HEK293 (cell line): ENCODE results near the gene C19orf73.
"Not testable (repeated sequence)": the region's sequence is repeated elsewhere in the genome, so short reads cannot be mapped to it uniquely, and the experiment has no call there.

Experiments
- CTCF ChIA-PET: fragments of 350-600 bp; formaldehyde crosslinking; extraction: SDS; loops from one replicate; lab custom pipeline; 2021; ENCODE audit warnings: antibody characterized with exemption; lab: Yijun Ruan, JAX
- POLR2A ChIA-PET: fragments of 300-600 bp; formaldehyde crosslinking; extraction: SDS; loops from one replicate; lab custom pipeline; 2020; ENCODE audit warnings: antibody characterized with exemption, inconsistent platforms; lab: Yijun Ruan, JAX
- H3K27ac ChIP-seq: fragments of 200-500 bp; sonication (Bioruptor generic); 2 replicates; pipeline ENCODE4 v1.5.1; 2014; ENCODE audit warnings: low read depth, low read length, control low read depth, inconsistent platforms; ENCODE audit errors: extremely low read depth
- H3K36me3 ChIP-seq, 2 experiments: fragments of 200-500 bp in 1 of 2; sonication (Bioruptor generic) in 1 of 2; 1 replicate in 1 of 2; 2 replicates in 1 of 2; pipeline ENCODE4 v1.5.1; 2014 to 2017; ENCODE audit warnings: inconsistent platforms in 2 of 2, low read length in 2 of 2; ENCODE audit not compliant: control insufficient read depth in 2 of 2, insufficient read depth in 1 of 2
- H3K4me1 ChIP-seq: fragments of 200-500 bp; sonication (Bioruptor generic); 2 replicates; pipeline ENCODE4 v1.5.1; 2014; ENCODE audit warnings: mild to moderate bottlenecking, low read length, inconsistent platforms; ENCODE audit not compliant: control insufficient read depth, insufficient read depth
- H3K4me3 ChIP-seq: 2 replicates; pipeline ENCODE4 v1.5.1; 2011; ENCODE audit warnings: low read depth, mild to moderate bottlenecking, control low read depth, low read length, moderate library complexity
- H3K9me3 ChIP-seq: fragments of 200-500 bp; sonication (Bioruptor generic); 2 replicates; pipeline ENCODE4 v1.5.1; 2014; ENCODE audit warnings: low read depth, low read length, inconsistent platforms; ENCODE audit not compliant: control insufficient read depth, insufficient read depth
- CTCF ChIP-seq: fragments of 450-650 bp; formaldehyde crosslinking; IDR thresholded peaks from 2 replicates; pipeline ENCODE4 v1.5.1; 2016; ENCODE audit warnings: missing biosample characterization, missing genetic modification characterization
- GLIS2 ChIP-seq: fragments of 450-650 bp; formaldehyde crosslinking; IDR thresholded peaks from 2 replicates; pipeline ENCODE4 v1.5.1; 2016; ENCODE audit warnings: missing biosample characterization, missing genetic modification characterization
- HOXA7 ChIP-seq: sonication (generic); formaldehyde crosslinking; IDR thresholded peaks from 2 replicates; pipeline ENCODE4 v1.8.1; 2022; ENCODE audit warnings: missing genetic modification reagents, borderline replicate concordance
- KLF1 ChIP-seq: fragments of 450-650 bp; formaldehyde crosslinking; IDR thresholded peaks from 2 replicates; pipeline ENCODE4 v1.5.1; 2016; ENCODE audit warnings: missing biosample characterization, missing genetic modification characterization
- KLF8 ChIP-seq: fragments of 450-650 bp; formaldehyde crosslinking; IDR thresholded peaks from 2 replicates; pipeline ENCODE4 v1.5.1; 2016; ENCODE audit warnings: missing biosample characterization, missing genetic modification characterization
- SP2 ChIP-seq: fragments of 450-650 bp; formaldehyde crosslinking; IDR thresholded peaks from 2 replicates; pipeline ENCODE4 v1.5.1; 2016; ENCODE audit warnings: missing biosample characterization, missing genetic modification characterization
- ZBTB10 ChIP-seq: fragments of 450-650 bp; formaldehyde crosslinking; IDR thresholded peaks from 2 replicates; pipeline ENCODE4 v1.5.1; 2016; ENCODE audit warnings: missing biosample characterization, missing genetic modification characterization
- ZEB2 ChIP-seq: fragments of 450-650 bp; formaldehyde crosslinking; IDR thresholded peaks from 2 replicates; pipeline ENCODE4 v1.5.1; 2016; ENCODE audit warnings: missing biosample characterization, missing genetic modification characterization
- ZNF138 ChIP-seq: fragments of 450-650 bp; formaldehyde crosslinking; IDR thresholded peaks from 2 replicates; pipeline ENCODE4 v1.5.1; 2016; ENCODE audit warnings: missing biosample characterization, missing genetic modification characterization, borderline replicate concordance
- ZNF140 ChIP-seq: fragments of 450-650 bp; formaldehyde crosslinking; IDR thresholded peaks from 2 replicates; pipeline ENCODE4 v1.5.1; 2016; ENCODE audit warnings: missing biosample characterization, missing genetic modification characterization
- ZNF157 ChIP-seq: fragments of 450-650 bp; formaldehyde crosslinking; IDR thresholded peaks from 2 replicates; pipeline ENCODE4 v1.5.1; 2016; ENCODE audit warnings: missing biosample characterization, missing genetic modification characterization
- ZNF248 ChIP-seq: fragments of 450-650 bp; formaldehyde crosslinking; IDR thresholded peaks from 2 replicates; pipeline ENCODE4 v1.5.1; 2017; ENCODE audit warnings: missing biosample characterization, missing genetic modification characterization
- ZNF324 ChIP-seq: fragments of 450-650 bp; formaldehyde crosslinking; IDR thresholded peaks from 2 replicates; pipeline ENCODE4 v1.5.1; 2016; ENCODE audit warnings: missing biosample characterization, missing genetic modification characterization
- ZNF391 ChIP-seq: fragments of 450-650 bp; formaldehyde crosslinking; IDR thresholded peaks from 2 replicates; pipeline ENCODE4 v1.5.1; 2016; ENCODE audit warnings: low read depth, missing biosample characterization, missing genetic modification characterization, borderline replicate concordance
- ZNF394 ChIP-seq: fragments of 450-650 bp; formaldehyde crosslinking; IDR thresholded peaks from 2 replicates; pipeline ENCODE4 v1.5.1; 2016; ENCODE audit warnings: missing biosample characterization, missing genetic modification characterization, mild to moderate bottlenecking, moderate library complexity, borderline replicate concordance
- ZNF449 ChIP-seq: fragments of 450-650 bp; formaldehyde crosslinking; IDR thresholded peaks from 2 replicates; pipeline ENCODE4 v1.5.1; 2017; ENCODE audit warnings: missing biosample characterization, mild to moderate bottlenecking, missing genetic modification characterization, moderate library complexity
- ZNF501 ChIP-seq: fragments of 450-650 bp; formaldehyde crosslinking; IDR thresholded peaks from 2 replicates; pipeline ENCODE4 v1.5.1; 2016; ENCODE audit warnings: missing biosample characterization, missing genetic modification characterization
- ZNF654 ChIP-seq: fragments of 450-650 bp; formaldehyde crosslinking; IDR thresholded peaks from 2 replicates; pipeline ENCODE4 v1.5.1; 2016; ENCODE audit warnings: low read depth, missing biosample characterization, missing genetic modification characterization
- ZNF701 ChIP-seq: fragments of 450-650 bp; formaldehyde crosslinking; IDR thresholded peaks from 2 replicates; pipeline ENCODE4 v1.5.1; 2016; ENCODE audit warnings: missing biosample characterization, missing genetic modification characterization
- ZNF785 ChIP-seq: fragments of 450-650 bp; formaldehyde crosslinking; IDR thresholded peaks from 2 replicates; pipeline ENCODE4 v1.5.1; 2016; ENCODE audit warnings: missing biosample characterization, missing genetic modification characterization
- TF ChIP-seq, protein P1 (sequence below): fragments of 450-650 bp; formaldehyde crosslinking; optimal IDR thresholded peaks from 2 replicates; pipeline ENCODE3; 2016; ENCODE audit warnings: missing biosample characterization, mild to moderate bottlenecking, missing genetic modification characterization
- TF ChIP-seq, protein P2 (sequence below): fragments of 450-650 bp; formaldehyde crosslinking; IDR thresholded peaks from 2 replicates; pipeline ENCODE4 v1.5.1; 2016; ENCODE audit warnings: missing biosample characterization, missing genetic modification characterization

C19orf73 gene

GRCh38 chr19:49146408-49146770 lies 27.4 kb upstream of the C19orf73 start:
- H3K4me3 ChIP-seq, H3K36me3 ChIP-seq, H3K4me1 ChIP-seq, H3K9me3 ChIP-seq, H3K27ac ChIP-seq: not testable (repeated sequence)
- TF ChIP-seq, protein P1, sequence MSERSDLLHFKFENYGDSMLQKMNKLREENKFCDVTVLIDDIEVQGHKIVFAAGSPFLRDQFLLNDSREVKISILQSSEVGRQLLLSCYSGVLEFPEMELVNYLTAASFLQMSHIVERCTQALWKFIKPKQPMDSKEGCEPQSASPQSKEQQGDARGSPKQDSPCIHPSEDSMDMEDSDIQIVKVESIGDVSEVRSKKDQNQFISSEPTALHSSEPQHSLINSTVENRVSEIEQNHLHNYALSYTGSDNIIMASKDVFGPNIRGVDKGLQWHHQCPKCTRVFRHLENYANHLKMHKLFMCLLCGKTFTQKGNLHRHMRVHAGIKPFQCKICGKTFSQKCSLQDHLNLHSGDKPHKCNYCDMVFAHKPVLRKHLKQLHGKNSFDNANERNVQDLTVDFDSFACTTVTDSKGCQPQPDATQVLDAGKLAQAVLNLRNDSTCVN (tag by site-specific recombination): peak; percentile 2
- 0 out of 2 replicates have a peak, but pooled peaks have one; percentile 25 for TF ChIP-seq ZNF248 (tag by site-specific recombination)
- TF ChIP-seq ZEB2 (tag by site-specific recombination): 0 out of 2 replicates have a peak, but pooled peaks have one; percentile 6
- POLR2A ChIA-PET: interaction anchor here (0.5 to 1.6 kb wide), 4 partner anchors 18 to 49 kb away, joined by 3 to 5 read pairs (median 4); partner anchors contain the start of gene PPFIA3
- CTCF ChIA-PET: interaction anchor here (0.7 to 6.6 kb wide), 31 partner anchors 9 to 472 kb away, joined by 3 to 70 read pairs (median 5); partner anchors contain the start of genes GYS1, HRC, LIN7B and RUVBL2

DNA sequence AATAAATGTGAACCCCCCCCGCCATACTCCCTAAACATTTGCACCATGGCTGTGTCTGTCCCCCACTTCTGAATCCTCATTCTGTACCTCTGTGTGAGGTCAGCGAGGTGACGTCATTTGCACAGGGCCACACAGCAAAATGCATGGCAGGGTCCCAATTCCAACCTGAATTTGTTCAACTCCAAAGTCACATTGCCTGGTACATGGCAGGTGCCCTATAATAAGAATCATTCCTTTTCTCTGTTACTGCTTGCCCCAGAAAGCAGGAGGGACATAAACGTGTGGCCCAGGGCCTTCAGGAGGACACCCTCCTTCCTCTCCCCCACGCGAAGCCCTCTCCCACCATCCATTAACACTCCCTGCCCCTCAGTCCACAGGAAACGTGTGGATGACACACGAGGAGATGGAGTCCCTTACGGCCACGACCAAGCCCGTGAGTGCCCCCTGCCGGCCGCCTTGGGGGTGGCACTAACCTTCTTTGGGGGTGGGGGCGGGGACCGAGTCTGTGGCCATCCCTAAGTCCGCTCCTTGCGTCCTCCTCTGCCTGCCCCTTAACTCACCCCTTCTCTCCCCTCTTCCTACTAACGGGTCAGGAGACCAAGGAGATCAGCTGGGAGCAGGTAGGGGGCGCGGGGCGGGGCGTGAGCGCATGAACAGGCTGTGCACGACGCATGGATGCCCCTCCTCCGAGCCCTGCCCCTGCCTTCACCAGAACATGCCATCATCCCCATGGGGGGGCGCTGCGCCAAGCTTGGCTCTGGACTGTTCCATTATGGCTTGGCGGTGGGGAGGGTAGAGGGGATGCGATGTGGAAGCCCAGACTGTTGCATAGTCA lies 26.8 kb upstream of the C19orf73 start:
- H3K4me3 ChIP-seq: peak overlapping the region; percentile 34
- CTCF ChIA-PET: interaction anchor here (0.5 to 6.6 kb wide), 35 partner anchors 10 to 472 kb away, joined by 3 to 70 read pairs (median 5); partner anchors contain the start of genes GYS1, HRC, LIN7B and RUVBL2
- TF ChIP-seq GLIS2 (tag by site-specific recombination) (peak; percentile 88), ZEB2 (tag by site-specific recombination) (0 out of 2 replicates have a peak, but pooled peaks have one; percentile 35), ZNF391 (tag by site-specific recombination) (peak; percentile 65; the same call in 1 of the 2 replicates), ZNF701 (tag by site-specific recombination) (no peak), HOXA7 (CRISPR knock-in tag) (no peak), ZNF324 (tag by site-specific recombination) (0 out of 2 replicates have a peak, but pooled peaks have one; percentile 28), ZBTB10 (peak; percentile 17; the same call in 1 of the 2 replicates), ZNF157 (tag by site-specific recombination) (no peak), ZNF394 (tag by site-specific recombination) (peak; percentile 45; the same call in 1 of the 2 replicates), KLF1 (peak; percentile 65), ZNF138 (tag by site-specific recombination) (no peak), ZNF449 (tag by site-specific recombination) (peak; percentile 10; the same call in 1 of the 2 replicates), ZNF140 (no peak), ZNF785 (tag by site-specific recombination) (peak; percentile 60; the same call in 1 of the 2 replicates), SP2 (tag by site-specific recombination) (peak; percentile 28), KLF8 (tag by site-specific recombination) (peak; percentile 63; the same call in 1 of the 2 replicates), ZNF501 (peak; percentile 65), ZNF654 (tag by site-specific recombination) (peak; percentile 61), CTCF (tag by site-specific recombination) (peak; percentile 97)
- TF ChIP-seq, protein P2, sequence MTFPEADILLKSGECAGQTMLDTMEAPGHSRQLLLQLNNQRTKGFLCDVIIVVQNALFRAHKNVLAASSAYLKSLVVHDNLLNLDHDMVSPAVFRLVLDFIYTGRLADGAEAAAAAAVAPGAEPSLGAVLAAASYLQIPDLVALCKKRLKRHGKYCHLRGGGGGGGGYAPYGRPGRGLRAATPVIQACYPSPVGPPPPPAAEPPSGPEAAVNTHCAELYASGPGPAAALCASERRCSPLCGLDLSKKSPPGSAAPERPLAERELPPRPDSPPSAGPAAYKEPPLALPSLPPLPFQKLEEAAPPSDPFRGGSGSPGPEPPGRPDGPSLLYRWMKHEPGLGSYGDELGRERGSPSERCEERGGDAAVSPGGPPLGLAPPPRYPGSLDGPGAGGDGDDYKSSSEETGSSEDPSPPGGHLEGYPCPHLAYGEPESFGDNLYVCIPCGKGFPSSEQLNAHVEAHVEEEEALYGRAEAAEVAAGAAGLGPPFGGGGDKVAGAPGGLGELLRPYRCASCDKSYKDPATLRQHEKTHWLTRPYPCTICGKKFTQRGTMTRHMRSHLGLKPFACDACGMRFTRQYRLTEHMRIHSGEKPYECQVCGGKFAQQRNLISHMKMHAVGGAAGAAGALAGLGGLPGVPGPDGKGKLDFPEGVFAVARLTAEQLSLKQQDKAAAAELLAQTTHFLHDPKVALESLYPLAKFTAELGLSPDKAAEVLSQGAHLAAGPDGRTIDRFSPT (tag by site-specific recombination): 0 out of 2 replicates have a peak, but pooled peaks have one; percentile 19

More for the DNA sequence above, 26.8 kb upstream of the C19orf73 start:
- H3K36me3 ChIP-seq: no peaks in the 10 kb centered on the region; a peak in 1 of 3 replicates
- H3K9me3 ChIP-seq: no peaks in the 10 kb centered on the region
- H3K4me1 ChIP-seq: peaks cover 6% of the 10 kb centered on the region
- POLR2A ChIA-PET: interaction anchor here (0.5 to 1.6 kb wide), 5 partner anchors 18 to 170 kb away, joined by 3 to 5 read pairs (median 4); partner anchors contain the start of gene PPFIA3
- no peak overlapping the region; the same call in 1 of the 2 replicates for H3K27ac ChIP-seq
